Epithelial cell of proximal tubule (primary cell): ENCODE results near the gene MLN. TPM values are rescaled to one million over a fixed set of nuclear protein-coding genes. Genes with fewer than 3 reads are reported as not detected.
"Not testable (repeated sequence)": the region's sequence is repeated elsewhere in the genome, so short reads cannot be mapped to it uniquely, and the experiment has no call there.

Experiments used
- DNase-seq: peaks from one replicate; pipeline ENCODE4 v3.0.0-alpha.2; 2011; ENCODE audit warnings: low read depth
- H3K4me3 ChIP-seq: 2 replicates; pipeline ENCODE4 v1.5.1; 2011; ENCODE audit warnings: low read depth, mild to moderate bottlenecking, low read length
- total RNA-seq: library from RNA; depleted of rRNA; stranded (reverse); fragments of >200 nt; gene quantifications from 2 replicates; pipeline ENCODE4 v1.2.3, GENCODE V29; 2015
- TF ChIP-seq, protein P1 (sequence below): conservative IDR thresholded peaks from 2 replicates; pipeline ENCODE4 v1.5.1; 2012; ENCODE audit warnings: low read depth, mild to moderate bottlenecking, low read length

The MLN gene
- total RNA-seq, 1 donor from 2014 or later, result not detected

DNA sequence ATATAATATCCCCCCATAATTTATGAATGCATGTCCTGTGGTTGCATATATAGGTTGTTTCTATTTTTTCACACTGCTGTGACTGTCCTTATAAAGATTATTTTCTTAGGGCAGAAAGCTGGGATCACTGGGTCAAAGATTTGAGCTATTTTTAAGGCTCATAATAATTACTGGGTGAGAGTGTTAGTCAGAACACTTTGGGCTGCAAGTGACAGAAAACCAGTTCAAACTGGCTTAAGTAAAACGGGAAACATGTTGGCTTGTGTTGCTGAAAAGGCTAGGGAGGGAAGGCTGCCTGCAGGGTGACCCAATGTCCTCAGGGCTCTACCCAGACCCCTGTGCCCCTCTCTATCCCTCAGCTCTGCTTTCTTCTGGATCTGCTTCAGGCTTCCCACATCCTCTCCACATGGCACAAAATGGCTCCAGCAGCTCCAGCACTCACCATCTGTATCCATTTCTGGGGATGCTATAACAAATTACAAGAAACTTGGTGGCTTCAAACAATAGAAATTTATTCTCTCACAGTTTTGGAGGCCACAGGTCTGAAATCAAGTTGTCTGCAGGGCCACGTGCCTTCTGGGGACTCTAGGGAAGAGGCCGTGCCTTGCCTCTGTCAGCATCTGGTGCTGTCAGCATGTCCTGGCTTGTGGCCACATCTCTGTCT lies 33.1 kb upstream of the MLN start:
- no peak for DNase-seq
- TF ChIP-seq, protein P1, sequence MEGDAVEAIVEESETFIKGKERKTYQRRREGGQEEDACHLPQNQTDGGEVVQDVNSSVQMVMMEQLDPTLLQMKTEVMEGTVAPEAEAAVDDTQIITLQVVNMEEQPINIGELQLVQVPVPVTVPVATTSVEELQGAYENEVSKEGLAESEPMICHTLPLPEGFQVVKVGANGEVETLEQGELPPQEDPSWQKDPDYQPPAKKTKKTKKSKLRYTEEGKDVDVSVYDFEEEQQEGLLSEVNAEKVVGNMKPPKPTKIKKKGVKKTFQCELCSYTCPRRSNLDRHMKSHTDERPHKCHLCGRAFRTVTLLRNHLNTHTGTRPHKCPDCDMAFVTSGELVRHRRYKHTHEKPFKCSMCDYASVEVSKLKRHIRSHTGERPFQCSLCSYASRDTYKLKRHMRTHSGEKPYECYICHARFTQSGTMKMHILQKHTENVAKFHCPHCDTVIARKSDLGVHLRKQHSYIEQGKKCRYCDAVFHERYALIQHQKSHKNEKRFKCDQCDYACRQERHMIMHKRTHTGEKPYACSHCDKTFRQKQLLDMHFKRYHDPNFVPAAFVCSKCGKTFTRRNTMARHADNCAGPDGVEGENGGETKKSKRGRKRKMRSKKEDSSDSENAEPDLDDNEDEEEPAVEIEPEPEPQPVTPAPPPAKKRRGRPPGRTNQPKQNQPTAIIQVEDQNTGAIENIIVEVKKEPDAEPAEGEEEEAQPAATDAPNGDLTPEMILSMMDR, result no peak
- no peak overlapping the region for H3K4me3 ChIP-seq

DNA sequence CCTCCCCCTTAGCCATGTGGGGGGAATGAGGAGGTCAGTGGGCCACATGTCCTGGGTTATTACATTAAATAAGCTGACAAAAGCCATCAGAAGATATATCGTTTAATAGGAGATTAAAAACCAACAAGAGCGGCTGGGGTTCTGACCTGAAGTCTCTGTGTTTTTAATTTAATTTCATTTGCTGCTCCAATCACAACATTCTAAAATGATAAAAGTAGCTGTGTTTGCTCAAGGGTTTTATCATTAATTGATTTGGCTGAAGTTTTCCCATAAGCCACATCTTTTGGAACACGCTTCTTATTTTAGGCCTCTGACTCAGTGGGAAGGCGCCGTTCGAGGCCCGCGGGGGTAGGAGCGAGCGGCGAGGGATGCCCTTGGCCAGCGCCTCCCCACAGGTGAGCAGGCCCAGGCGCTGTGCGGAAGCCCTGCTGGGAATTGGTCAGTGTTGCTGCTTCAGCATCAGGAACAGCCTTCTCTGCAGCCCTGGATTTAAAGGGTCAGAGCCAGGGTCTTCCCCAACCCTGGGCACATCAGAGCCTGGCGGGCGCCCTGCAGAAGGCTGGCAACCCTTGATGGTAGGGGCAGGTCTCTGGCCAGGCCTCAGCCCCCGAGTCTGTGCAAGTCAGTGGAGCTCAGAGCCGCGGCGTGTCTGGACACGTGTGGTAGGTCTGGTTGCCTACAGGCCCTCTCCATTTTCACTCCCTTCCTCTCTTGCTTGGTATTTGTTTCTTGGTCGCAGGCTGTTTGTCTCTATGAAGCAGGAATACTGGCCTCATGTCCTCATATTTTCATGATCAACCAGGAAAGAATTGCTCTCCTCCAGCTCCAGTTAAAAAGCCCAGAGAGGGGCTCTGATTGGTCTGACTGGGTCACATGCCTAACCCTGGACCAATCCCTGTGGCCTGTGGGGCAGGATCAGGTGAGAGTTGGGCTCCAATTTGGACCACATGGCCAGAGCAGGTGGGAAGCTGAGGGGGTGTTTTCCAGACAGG lies 30.9 kb upstream of the MLN start:
- no peak overlapping the region for H3K4me3 ChIP-seq
- TF ChIP-seq, protein P1, result no peak
- DNase-seq, result no peak

DNA sequence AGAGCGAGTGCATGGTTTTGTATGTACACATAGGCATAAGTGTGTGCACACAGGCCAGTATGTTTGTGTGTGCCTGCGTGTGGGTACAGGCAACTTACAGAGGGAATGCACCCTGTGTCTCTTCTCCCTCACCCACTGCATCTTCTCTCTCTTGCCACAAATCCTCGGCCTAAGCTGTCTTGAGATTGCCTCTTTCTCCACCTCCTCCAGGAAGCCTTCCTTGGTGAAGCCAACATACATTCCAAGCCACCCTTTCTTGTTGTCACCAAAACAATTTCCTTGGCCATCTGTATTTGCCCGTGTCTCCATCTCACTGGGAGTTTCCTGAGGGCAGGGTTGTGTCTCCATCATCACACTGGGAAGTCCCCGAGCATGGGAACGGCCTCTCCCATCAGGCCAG lies 29.8 kb upstream of the MLN start:
- no peak for DNase-seq
- TF ChIP-seq, protein P1, result no peak

DNA sequence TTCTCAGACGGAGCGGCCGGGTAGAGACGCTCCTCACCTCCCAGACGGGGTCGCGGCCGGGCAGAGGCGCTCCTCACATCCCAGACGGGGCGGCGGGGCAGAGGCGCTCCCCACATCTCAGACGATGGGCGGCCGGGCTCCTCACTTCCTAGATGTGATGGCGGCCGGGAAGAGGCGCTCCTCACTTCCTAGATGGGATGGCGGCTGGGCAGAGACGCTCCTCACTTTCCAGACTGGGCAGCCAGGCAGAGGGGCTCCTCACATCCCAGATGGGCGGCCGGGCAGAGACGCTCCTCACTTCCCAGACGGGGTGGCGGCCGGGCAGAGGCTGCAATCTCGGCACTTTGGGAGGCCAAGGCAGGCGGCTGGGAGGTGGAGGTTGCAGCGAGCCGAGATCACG lies 29.0 kb upstream of the MLN start:
- not testable (repeated sequence) for DNase-seq, H3K4me3 ChIP-seq

More for the DNA sequence above, 29.8 kb upstream of the MLN start:
- H3K4me3 ChIP-seq, result no peak overlapping the region

DNA sequence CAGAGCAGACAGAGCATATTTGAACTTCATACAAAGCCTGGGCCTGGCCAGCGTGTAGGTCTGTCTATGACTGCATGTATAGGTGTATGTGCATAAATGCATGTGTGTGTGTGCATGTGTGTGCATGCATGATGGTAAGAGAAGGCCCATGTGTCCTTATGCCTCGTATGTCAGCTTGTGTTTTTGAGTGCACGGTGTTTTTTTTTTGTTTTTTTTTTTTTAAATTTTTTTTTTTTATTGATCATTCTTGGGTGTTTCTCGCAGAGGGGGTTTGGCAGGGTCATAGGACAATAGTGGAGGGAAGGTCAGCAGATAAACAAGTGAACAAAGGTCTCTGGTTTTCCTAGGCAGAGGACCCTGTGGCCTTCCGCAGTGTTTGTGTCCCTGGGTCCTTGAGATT lies 27.9 kb upstream of the MLN start:
- not testable (repeated sequence) for DNase-seq

DNA sequence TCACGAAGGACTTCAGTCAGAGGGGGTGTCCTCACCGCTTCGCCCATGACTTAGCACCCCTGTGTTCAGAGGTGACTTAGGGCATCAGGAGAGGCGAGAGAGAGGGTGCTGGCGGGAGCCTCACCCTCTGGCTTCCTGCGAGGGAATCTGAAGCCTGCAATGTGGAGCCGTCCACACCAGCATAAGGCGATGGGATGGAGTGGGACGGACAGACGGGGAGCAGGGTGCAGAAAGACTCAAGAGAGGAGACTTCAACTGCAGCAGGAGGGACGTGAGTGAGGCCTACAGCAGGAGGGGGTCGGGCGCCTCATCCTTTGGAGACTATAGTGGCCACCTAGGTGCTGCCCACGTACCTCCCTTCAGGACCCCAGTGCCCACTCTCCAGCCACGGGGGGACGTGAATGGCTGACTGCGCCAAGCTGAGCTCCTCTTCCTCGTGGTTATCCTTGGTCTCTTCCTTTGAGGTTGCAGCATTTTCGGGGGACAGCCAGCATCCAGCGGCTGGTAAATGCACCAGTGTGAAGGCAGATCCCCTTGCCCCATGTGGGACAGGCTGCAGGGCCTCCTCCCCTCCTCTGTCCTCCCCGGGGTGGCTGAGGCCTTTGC lies 26.9 kb upstream of the MLN start:
- H3K4me3 ChIP-seq, result no peak overlapping the region
- TF ChIP-seq, protein P1, result no peak
- DNase-seq, result no peak

More for the DNA sequence above, 27.9 kb upstream of the MLN start:
- H3K4me3 ChIP-seq, result not testable (repeated sequence)

DNA sequence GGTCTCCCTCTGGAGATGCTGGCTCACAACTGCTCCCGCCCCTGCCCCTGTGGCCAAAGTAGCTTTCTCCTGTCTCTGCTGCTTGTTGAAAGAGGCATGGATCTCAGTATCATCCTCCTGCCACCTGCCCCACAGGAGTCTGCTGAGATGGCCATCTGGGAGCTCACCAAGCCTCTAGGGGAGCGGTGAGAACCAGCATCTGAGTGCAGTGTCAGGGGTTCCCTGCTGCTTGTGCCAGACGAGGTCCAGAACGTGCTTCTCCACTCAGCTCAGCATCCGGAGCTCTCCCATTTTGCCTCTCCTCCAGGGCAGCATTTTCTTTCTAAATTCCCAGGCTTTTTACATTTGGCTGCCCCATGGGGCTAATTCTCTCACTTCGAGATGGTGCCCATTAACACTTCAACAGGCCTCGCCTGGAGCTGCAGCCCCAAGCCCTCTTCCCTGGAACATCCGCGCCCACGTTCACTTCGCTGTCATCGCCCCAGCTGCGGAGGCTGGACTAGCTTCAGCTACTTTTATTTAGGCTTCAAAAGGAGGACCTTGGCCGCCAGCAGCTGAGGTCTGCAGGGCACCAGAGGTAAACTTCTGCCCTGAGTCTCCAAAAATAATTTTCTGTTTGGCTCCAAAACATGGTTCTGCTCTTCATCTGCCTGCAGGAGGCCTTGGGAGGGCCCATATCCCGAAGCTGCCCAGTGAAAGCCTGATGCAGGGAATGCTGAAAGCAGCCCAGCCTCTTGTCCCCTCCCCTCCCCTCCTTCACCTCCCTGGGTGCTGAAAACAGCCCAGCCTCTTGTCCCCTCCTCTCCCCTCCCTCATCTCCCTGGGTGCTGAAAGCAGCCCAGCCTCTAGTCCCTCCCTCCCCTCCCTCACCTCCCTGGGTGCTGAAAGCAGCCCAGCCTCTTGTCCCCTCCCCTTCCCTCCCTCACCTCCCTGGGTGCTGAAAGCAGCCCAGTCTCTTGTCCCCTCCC lies 25.2 kb upstream of the MLN start:
- TF ChIP-seq, protein P1, result no peak
- no peak overlapping the region for H3K4me3 ChIP-seq
- no peak for DNase-seq
